ENCODE data around the gene PTPRF. TPM values are rescaled to one million over a fixed set of nuclear protein-coding genes. Genes with fewer than 3 reads are reported as not detected.

The PTPRF gene
- total RNA-seq, 2 experiments from 2014 or later: 3.8 to 4.5 TPM

GRCh38 chr1:43598622-43599021 lies 67.9 kb downstream of the PTPRF start:
- no peak for TF ChIP-seq CTCF (IDR thresholded peaks at IDR 0.05)
- ATAC-seq (no peak), DNase-seq (no peak)
- ChIA-PET CTCF (no interaction called here), POLR2A (no interaction called here)
- Mint-ChIP-seq H3K4me3 (no peak overlapping the region), H3K36me3 (ENCODE audit: low read depth) (no peaks in the 10 kb centered on the region), H3K27me3 (no peaks in the 10 kb centered on the region), H3K9me3 (no peaks in the 10 kb centered on the region), H3K4me1 (ENCODE audit: low read depth) (no peaks in the 10 kb centered on the region), H3K27ac (no peak overlapping the region)
- intact Hi-C loops (cut with micrococcal nuclease): no loop called here

GRCh38 chr1:43600033-43601020 lies 69.6 kb downstream of the PTPRF start:
- POLR2A ChIA-PET: no interaction called here
- no peak overlapping the region for H3K27ac Mint-ChIP-seq

GRCh38 chr1:43602990-43603389 lies 72.3 kb downstream of the PTPRF start:
- no peak for TF ChIP-seq CTCF (IDR thresholded peaks at IDR 0.05)
- DNase-seq (no peak), ATAC-seq (no peak)
- intact Hi-C loops (cut with micrococcal nuclease): no loop called here
- no peaks in the 10 kb centered on the region for H3K4me1 Mint-ChIP-seq (ENCODE audit: low read depth)
- no peaks in the 10 kb centered on the region for H3K27me3 Mint-ChIP-seq
- no peaks in the 10 kb centered on the region for H3K36me3 Mint-ChIP-seq (ENCODE audit: low read depth)
- POLR2A ChIA-PET: no interaction called here
- H3K27ac Mint-ChIP-seq: no peak overlapping the region
- H3K9me3 Mint-ChIP-seq: no peaks in the 10 kb centered on the region
- no peak overlapping the region for H3K4me3 Mint-ChIP-seq
- CTCF ChIA-PET: no interaction called here

More at GRCh38 chr1:43600033-43601020, 69.6 kb downstream of the PTPRF start:
- Mint-ChIP-seq H3K36me3 (ENCODE audit: low read depth) (no peaks in the 10 kb centered on the region), H3K4me1 (ENCODE audit: low read depth) (no peaks in the 10 kb centered on the region), H3K9me3 (no peaks in the 10 kb centered on the region), H3K4me3 (no peak overlapping the region), H3K27me3 (no peaks in the 10 kb centered on the region)
- no peak for ATAC-seq
- no peak for TF ChIP-seq CTCF (IDR thresholded peaks at IDR 0.05)
- no peak for DNase-seq
- CTCF ChIA-PET: no interaction called here
- intact Hi-C loops (cut with micrococcal nuclease): no loop called here

- intact Hi-C loops (cut with micrococcal nuclease): no loop called here
- Mint-ChIP-seq H3K4me1 (ENCODE audit: low read depth) (no peaks in the 10 kb centered on the region), H3K27ac (no peak overlapping the region), H3K27me3 (no peaks in the 10 kb centered on the region), H3K36me3 (ENCODE audit: low read depth) (no peaks in the 10 kb centered on the region), H3K9me3 (no peaks in the 10 kb centered on the region), H3K4me3 (no peak overlapping the region)
- TF ChIP-seq CTCF (IDR thresholded peaks at IDR 0.05): no peak
- POLR2A ChIA-PET: no interaction called here
- DNase-seq (no peak), ATAC-seq (no peak)
- CTCF ChIA-PET: no interaction called here
Observed at GRCh38 chr1:43604192-43604591, 73.5 kb downstream of the PTPRF start.

GRCh38 chr1:43605157-43605556 lies 74.5 kb downstream of the PTPRF start:
- no peaks in the 10 kb centered on the region for H3K9me3 Mint-ChIP-seq
- no peak overlapping the region for H3K27ac Mint-ChIP-seq
- no peaks in the 10 kb centered on the region for H3K27me3 Mint-ChIP-seq
- no peak overlapping the region for H3K4me3 Mint-ChIP-seq
- DNase-seq (no peak), ATAC-seq (no peak)
- no peaks in the 10 kb centered on the region for H3K4me1 Mint-ChIP-seq (ENCODE audit: low read depth)
- intact Hi-C loops (cut with micrococcal nuclease): no loop called here
- no peak for TF ChIP-seq CTCF (IDR thresholded peaks at IDR 0.05)
- CTCF ChIA-PET: no interaction called here
- no peaks in the 10 kb centered on the region for H3K36me3 Mint-ChIP-seq (ENCODE audit: low read depth)
- POLR2A ChIA-PET: no interaction called here
